Liver (tissue), 3 donors: ENCODE results near the gene TTC1.

Experiments used
- EGR1 ChIP-seq, 2 donors: IDR thresholded peaks; 2 replicates each; pipeline ENCODE4 v1.6.1; 2016 to 2018; ENCODE audit warnings: antibody characterized with exemption in 2 of 2, low read depth in 2 of 2
- GABPA ChIP-seq, 2 donors: IDR thresholded peaks in 1 of 2; conservative IDR thresholded peaks in 1 of 2; 2 replicates each; pipeline ENCODE4 v1.6.1; 2016; ENCODE audit warnings: antibody characterized with exemption in 2 of 2, mild to moderate bottlenecking in 1 of 2, moderate library complexity in 1 of 2
- JUND ChIP-seq, 2 donors: IDR thresholded peaks; 2 replicates each; pipeline ENCODE4 v1.6.1; 2016; ENCODE audit warnings: antibody characterized with exemption in 2 of 2
- SP1 ChIP-seq: IDR thresholded peaks from 2 replicates; pipeline ENCODE4 v1.6.1; 2018; ENCODE audit warnings: antibody characterized with exemption, mild to moderate bottlenecking
- TAF1 ChIP-seq: conservative IDR thresholded peaks from 2 replicates; pipeline ENCODE4 v1.6.1; 2016; ENCODE audit warnings: antibody characterized with exemption, mild to moderate bottlenecking
- TF ChIP-seq, protein P1 (sequence below): fragments of 150-350 bp; IDR thresholded peaks from 2 replicates; pipeline ENCODE4 v1.5.1; 2017; ENCODE audit warnings: improper control_type of control experiment, low read depth, low read length; ENCODE audit not compliant: missing input control
- TF ChIP-seq, protein P2 (sequence below): IDR thresholded peaks from 2 replicates; pipeline ENCODE4 v1.6.1; 2016; ENCODE audit warnings: antibody characterized with exemption
- TF ChIP-seq, protein P3 (sequence below): IDR thresholded peaks from 2 replicates; pipeline ENCODE4 v1.6.1; 2016; ENCODE audit warnings: antibody characterized with exemption
- TF ChIP-seq, protein P4 (sequence below): IDR thresholded peaks from 2 replicates; pipeline ENCODE4 v1.6.1; 2016; ENCODE audit warnings: antibody characterized with exemption, mild to moderate bottlenecking
- donor health status: healthy.
- donor health status: healthy.

DNA sequence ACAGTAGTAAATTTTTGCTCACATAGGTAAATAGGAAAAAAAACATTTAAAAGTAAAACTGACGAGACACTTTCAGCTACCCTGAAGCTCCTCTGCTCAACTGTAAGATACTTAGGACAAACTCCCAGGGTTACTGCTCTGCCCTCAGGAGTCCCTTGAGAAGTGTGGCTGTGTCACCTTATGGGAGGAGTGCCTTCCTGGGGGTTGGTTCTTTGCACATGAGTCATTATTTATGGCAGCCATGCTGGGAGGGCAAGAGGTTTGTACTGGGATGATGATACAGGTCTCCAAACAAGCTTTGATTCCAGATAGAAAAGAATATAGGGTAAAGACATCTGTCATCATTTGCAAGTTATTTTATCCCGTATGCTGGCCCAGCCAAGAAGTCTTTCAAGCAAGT, 45.9 kb downstream of the TTC1 start:
- TF ChIP-seq, protein P1, sequence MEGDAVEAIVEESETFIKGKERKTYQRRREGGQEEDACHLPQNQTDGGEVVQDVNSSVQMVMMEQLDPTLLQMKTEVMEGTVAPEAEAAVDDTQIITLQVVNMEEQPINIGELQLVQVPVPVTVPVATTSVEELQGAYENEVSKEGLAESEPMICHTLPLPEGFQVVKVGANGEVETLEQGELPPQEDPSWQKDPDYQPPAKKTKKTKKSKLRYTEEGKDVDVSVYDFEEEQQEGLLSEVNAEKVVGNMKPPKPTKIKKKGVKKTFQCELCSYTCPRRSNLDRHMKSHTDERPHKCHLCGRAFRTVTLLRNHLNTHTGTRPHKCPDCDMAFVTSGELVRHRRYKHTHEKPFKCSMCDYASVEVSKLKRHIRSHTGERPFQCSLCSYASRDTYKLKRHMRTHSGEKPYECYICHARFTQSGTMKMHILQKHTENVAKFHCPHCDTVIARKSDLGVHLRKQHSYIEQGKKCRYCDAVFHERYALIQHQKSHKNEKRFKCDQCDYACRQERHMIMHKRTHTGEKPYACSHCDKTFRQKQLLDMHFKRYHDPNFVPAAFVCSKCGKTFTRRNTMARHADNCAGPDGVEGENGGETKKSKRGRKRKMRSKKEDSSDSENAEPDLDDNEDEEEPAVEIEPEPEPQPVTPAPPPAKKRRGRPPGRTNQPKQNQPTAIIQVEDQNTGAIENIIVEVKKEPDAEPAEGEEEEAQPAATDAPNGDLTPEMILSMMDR: no peak
- TF ChIP-seq SP1: no peak
- TF ChIP-seq, protein P2, sequence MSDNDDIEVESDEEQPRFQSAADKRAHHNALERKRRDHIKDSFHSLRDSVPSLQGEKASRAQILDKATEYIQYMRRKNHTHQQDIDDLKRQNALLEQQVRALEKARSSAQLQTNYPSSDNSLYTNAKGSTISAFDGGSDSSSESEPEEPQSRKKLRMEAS: no peak
- TF ChIP-seq, protein P3, sequence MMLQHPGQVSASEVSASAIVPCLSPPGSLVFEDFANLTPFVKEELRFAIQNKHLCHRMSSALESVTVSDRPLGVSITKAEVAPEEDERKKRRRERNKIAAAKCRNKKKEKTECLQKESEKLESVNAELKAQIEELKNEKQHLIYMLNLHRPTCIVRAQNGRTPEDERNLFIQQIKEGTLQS: no peak
- TF ChIP-seq, protein P4, sequence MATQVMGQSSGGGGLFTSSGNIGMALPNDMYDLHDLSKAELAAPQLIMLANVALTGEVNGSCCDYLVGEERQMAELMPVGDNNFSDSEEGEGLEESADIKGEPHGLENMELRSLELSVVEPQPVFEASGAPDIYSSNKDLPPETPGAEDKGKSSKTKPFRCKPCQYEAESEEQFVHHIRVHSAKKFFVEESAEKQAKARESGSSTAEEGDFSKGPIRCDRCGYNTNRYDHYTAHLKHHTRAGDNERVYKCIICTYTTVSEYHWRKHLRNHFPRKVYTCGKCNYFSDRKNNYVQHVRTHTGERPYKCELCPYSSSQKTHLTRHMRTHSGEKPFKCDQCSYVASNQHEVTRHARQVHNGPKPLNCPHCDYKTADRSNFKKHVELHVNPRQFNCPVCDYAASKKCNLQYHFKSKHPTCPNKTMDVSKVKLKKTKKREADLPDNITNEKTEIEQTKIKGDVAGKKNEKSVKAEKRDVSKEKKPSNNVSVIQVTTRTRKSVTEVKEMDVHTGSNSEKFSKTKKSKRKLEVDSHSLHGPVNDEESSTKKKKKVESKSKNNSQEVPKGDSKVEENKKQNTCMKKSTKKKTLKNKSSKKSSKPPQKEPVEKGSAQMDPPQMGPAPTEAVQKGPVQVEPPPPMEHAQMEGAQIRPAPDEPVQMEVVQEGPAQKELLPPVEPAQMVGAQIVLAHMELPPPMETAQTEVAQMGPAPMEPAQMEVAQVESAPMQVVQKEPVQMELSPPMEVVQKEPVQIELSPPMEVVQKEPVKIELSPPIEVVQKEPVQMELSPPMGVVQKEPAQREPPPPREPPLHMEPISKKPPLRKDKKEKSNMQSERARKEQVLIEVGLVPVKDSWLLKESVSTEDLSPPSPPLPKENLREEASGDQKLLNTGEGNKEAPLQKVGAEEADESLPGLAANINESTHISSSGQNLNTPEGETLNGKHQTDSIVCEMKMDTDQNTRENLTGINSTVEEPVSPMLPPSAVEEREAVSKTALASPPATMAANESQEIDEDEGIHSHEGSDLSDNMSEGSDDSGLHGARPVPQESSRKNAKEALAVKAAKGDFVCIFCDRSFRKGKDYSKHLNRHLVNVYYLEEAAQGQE: no peak
- no peak for TF ChIP-seq JUND (IDR thresholded peaks at IDR 0.05)
- TF ChIP-seq GABPA (IDR thresholded peaks at IDR 0.05 in 1 of 2, conservative IDR thresholded peaks at IDR 0.05 in 1 of 2): no peak
- TF ChIP-seq EGR1 (IDR thresholded peaks at IDR 0.05; ENCODE audit: low read depth in 2 of 2): no peak
- no peak for TF ChIP-seq TAF1
